Dendritic cell treated with granulocyte-macrophage colony-stimulating factor and Interleukin-4, amounts not matched to agents 40 ng/mL and 50 ng/mL, for 4 days (primary cell): ENCODE data around the gene OGFOD3.
A peak's percentile ranks its signal among the peaks of the same experiment; 100 is the strongest.
"Not testable (repeated sequence)": the region's sequence is repeated elsewhere in the genome, so short reads cannot be mapped to it uniquely, and the experiment has no call there.

ENCODE experiments used
- H3K27ac Mint-ChIP-seq: one replicate; pipeline ENCODE4 v1.8.0; 2022; ENCODE audit warnings: mild to moderate bottlenecking, mixed read lengths
- H3K27me3 Mint-ChIP-seq: one replicate; pipeline ENCODE4 v1.8.0; 2022; ENCODE audit warnings: mild to moderate bottlenecking, mixed read lengths
- H3K36me3 Mint-ChIP-seq: one replicate; pipeline ENCODE4 v1.8.0; 2022; ENCODE audit warnings: low read depth, mixed read lengths
- H3K4me1 Mint-ChIP-seq: one replicate; pipeline ENCODE4 v1.8.0; 2022; ENCODE audit warnings: low read depth, mixed read lengths
- H3K4me3 Mint-ChIP-seq: one replicate; pipeline ENCODE4 v1.8.0; 2022; ENCODE audit warnings: mild to moderate bottlenecking, moderate library complexity, mixed read lengths
- H3K9me3 Mint-ChIP-seq: one replicate; pipeline ENCODE4 v1.8.0; 2022; ENCODE audit warnings: mixed read lengths
- intact Hi-C: fragments of 100-400 bp; cut with micrococcal nuclease; formaldehyde crosslinking; loops from one replicate; pipeline ENCODE4 v1.15.0; 2022

Gene OGFOD3

GRCh38 chr17:82388922-82389283 is 29.5 kb downstream of the OGFOD3 start:
- peaks cover 46% of the 10 kb centered on the region for H3K27me3 Mint-ChIP-seq
- H3K9me3 Mint-ChIP-seq, result no peaks in the 10 kb centered on the region
- intact Hi-C loops, result no loop called here

GRCh38 chr17:82388223-82388921 is 30.0 kb downstream of the OGFOD3 start:
- intact Hi-C loops, result no loop called here
- peaks cover 22% of the 10 kb centered on the region for H3K36me3 Mint-ChIP-seq
- H3K27ac Mint-ChIP-seq, result no peak overlapping the region
- H3K4me3 Mint-ChIP-seq, result no peak overlapping the region
- peaks cover 51% of the 10 kb centered on the region for H3K27me3 Mint-ChIP-seq
- H3K9me3 Mint-ChIP-seq, result no peaks in the 10 kb centered on the region
- H3K4me1 Mint-ChIP-seq, result peaks cover 15% of the 10 kb centered on the region

More at GRCh38 chr17:82388922-82389283, 29.5 kb downstream of the OGFOD3 start:
- no peak overlapping the region for H3K27ac Mint-ChIP-seq
- H3K36me3 Mint-ChIP-seq, result peaks cover 28% of the 10 kb centered on the region
- peaks cover 15% of the 10 kb centered on the region for H3K4me1 Mint-ChIP-seq
- H3K4me3 Mint-ChIP-seq, result no peak overlapping the region

- intact Hi-C loops, result no loop called here
Measured at GRCh38 chr17:82387705-82388106, 30.7 kb downstream of the OGFOD3 start.

GRCh38 chr17:82386881-82387704 is 31.3 kb downstream of the OGFOD3 start:
- Mint-ChIP-seq H3K36me3 (peaks cover 10% of the 10 kb centered on the region), H3K4me3 (no peak overlapping the region)

More at GRCh38 chr17:82387705-82388106, 30.7 kb downstream of the OGFOD3 start:
- Mint-ChIP-seq H3K4me1 (peaks cover 15% of the 10 kb centered on the region), H3K9me3 (no peaks in the 10 kb centered on the region), H3K27me3 (peaks cover 55% of the 10 kb centered on the region), H3K27ac (peak overlapping the region; percentile 4), H3K36me3 (peaks cover 16% of the 10 kb centered on the region), H3K4me3 (no peak overlapping the region)

GRCh38 chr17:82386255-82386831 is 32.0 kb downstream of the OGFOD3 start:
- intact Hi-C loops, result no loop called here
- H3K4me3 Mint-ChIP-seq, result no peak overlapping the region
- H3K27ac Mint-ChIP-seq, result no peak overlapping the region
- H3K4me1 Mint-ChIP-seq, result peaks cover 16% of the 10 kb centered on the region
- H3K36me3 Mint-ChIP-seq, result peaks cover 2% of the 10 kb centered on the region
- H3K27me3 Mint-ChIP-seq, result peaks cover 66% of the 10 kb centered on the region
- H3K9me3 Mint-ChIP-seq, result no peaks in the 10 kb centered on the region

More at GRCh38 chr17:82386881-82387704, 31.3 kb downstream of the OGFOD3 start:
- Mint-ChIP-seq H3K4me1 (peaks cover 15% of the 10 kb centered on the region), H3K27ac (peak overlapping the region; percentile 4), H3K27me3 (peaks cover 60% of the 10 kb centered on the region), H3K9me3 (no peaks in the 10 kb centered on the region)
- intact Hi-C loops, result no loop called here

- H3K36me3 Mint-ChIP-seq, result no peaks in the 10 kb centered on the region
- intact Hi-C loops, result no loop called here
- no peak overlapping the region for H3K4me3 Mint-ChIP-seq
- no peak overlapping the region for H3K27ac Mint-ChIP-seq
- no peaks in the 10 kb centered on the region for H3K9me3 Mint-ChIP-seq
- peaks cover 72% of the 10 kb centered on the region for H3K27me3 Mint-ChIP-seq
- H3K4me1 Mint-ChIP-seq, result peaks cover 21% of the 10 kb centered on the region
Measured at GRCh38 chr17:82385559-82386254, 32.7 kb downstream of the OGFOD3 start.

- no peaks in the 10 kb centered on the region for H3K9me3 Mint-ChIP-seq
- intact Hi-C loops, result no loop called here
Measured at GRCh38 chr17:82384730-82385481, 33.5 kb downstream of the OGFOD3 start.

GRCh38 chr17:82384051-82384729 is 34.2 kb downstream of the OGFOD3 start:
- intact Hi-C loops, result no loop called here
- Mint-ChIP-seq H3K36me3 (no peaks in the 10 kb centered on the region), H3K27me3 (peaks cover 84% of the 10 kb centered on the region), H3K4me1 (peaks cover 27% of the 10 kb centered on the region), H3K9me3 (no peaks in the 10 kb centered on the region), H3K27ac (no peak overlapping the region), H3K4me3 (no peak overlapping the region)

More at GRCh38 chr17:82384730-82385481, 33.5 kb downstream of the OGFOD3 start:
- peaks cover 80% of the 10 kb centered on the region for H3K27me3 Mint-ChIP-seq
- H3K4me3 Mint-ChIP-seq, result no peak overlapping the region
- H3K36me3 Mint-ChIP-seq, result no peaks in the 10 kb centered on the region
- H3K4me1 Mint-ChIP-seq, result peaks cover 24% of the 10 kb centered on the region
- no peak overlapping the region for H3K27ac Mint-ChIP-seq

DNA sequence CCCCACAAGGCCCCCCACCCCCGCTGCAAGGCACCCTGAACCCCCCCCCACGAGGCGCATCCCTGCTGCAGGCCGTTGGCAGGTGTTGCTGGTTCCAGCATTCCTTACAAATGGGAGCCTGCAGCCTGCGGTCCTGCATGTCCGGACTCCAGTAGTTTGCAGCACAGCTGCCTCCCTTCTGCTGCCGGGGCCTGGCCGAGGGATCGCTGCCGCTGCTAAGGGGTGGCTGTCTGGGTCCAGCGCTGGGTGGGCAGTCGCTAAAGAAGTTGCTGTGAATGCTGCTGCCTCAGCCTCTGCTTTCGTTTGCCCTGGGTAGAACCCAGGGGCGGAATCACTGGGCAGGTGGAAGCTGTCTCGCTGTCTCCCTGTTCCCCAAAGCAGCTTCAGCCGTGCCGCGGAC is 35.0 kb downstream of the OGFOD3 start:
- Mint-ChIP-seq H3K27ac (no peak overlapping the region), H3K9me3 (no peaks in the 10 kb centered on the region), H3K27me3 (peaks cover 89% of the 10 kb centered on the region), H3K4me1 (peaks cover 27% of the 10 kb centered on the region), H3K4me3 (no peak overlapping the region), H3K36me3 (no peaks in the 10 kb centered on the region)
- intact Hi-C loops, result no loop called here

DNA sequence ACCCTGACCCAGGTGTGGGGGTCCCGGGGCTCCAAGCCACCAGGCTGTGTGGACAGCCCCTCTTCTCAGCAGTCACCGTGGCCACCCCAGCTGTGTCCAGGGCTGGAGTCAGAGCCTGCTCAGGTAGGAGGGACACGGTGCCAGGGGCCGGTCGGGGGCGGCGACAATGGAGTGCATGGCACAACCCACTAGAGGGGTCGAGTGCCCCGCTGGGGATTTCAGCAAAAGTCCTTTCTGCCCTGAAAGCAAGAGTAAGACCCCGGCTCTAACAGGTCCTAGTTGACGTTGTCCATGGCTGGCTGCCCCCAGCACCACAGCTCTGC is 35.5 kb downstream of the OGFOD3 start:
- peaks cover 89% of the 10 kb centered on the region for H3K27me3 Mint-ChIP-seq

DNA sequence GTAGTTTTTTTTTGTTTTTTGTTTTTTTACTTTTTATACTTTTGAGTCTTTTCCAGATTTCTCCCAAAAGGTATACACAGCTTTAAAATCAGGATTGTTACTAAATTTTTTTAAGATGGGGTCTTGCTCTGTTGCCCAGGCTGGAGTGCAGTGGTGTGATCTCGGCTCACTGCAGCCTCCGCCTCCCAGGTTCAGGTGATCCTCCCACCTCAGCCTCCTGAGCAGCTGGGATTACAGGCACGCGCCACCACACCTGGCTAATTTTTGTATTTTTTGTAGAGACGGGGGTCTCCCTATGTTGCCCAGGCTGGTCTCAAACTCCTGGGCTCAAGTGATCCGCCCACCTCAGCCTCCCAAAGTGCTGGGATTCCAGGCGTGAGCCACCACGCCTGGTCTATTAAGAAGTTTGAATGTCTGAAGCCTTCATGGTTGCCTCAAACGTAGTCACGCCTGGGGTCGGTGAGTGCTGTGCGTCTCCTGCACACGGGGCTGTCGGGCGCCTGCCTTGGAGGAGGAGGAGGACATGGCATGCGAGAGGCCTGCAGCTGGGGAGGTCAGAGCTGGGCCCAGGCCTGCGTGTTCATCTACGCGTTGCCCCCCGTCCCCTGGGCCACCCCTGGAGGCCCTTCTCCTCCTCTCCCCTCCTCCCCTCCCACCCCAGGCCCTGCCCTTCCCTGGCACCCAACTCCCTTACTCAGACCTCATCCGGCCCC is 36.0 kb downstream of the OGFOD3 start:
- Mint-ChIP-seq H3K27me3 (peaks cover 88% of the 10 kb centered on the region), H3K4me1 (peaks cover 17% of the 10 kb centered on the region)
- H3K27ac Mint-ChIP-seq, intact Hi-C loops, H3K36me3 Mint-ChIP-seq, H3K9me3 Mint-ChIP-seq, H3K4me3 Mint-ChIP-seq: not testable (repeated sequence)

More for the DNA sequence above, 35.5 kb downstream of the OGFOD3 start:
- Mint-ChIP-seq H3K36me3 (no peaks in the 10 kb centered on the region), H3K4me3 (no peak overlapping the region), H3K9me3 (no peaks in the 10 kb centered on the region), H3K4me1 (peaks cover 23% of the 10 kb centered on the region), H3K27ac (no peak overlapping the region)
- intact Hi-C loops, result no loop called here

DNA sequence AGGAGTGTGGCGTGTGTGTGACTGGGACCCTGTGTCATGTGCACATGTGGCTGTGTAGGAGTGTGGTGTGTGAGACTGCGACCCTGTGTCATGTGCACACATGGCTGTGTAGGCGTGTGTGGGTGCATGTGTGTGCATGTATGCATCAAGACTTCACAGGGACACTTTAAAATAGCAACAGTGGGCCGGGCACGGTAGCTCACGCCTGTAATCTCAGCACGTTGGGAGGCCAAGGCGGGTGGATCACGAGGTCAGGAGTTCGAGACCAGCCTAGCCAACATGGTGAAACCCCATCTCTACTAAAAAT is 36.7 kb downstream of the OGFOD3 start:
- H3K4me3 Mint-ChIP-seq, intact Hi-C loops, H3K27ac Mint-ChIP-seq, H3K36me3 Mint-ChIP-seq, H3K9me3 Mint-ChIP-seq: not testable (repeated sequence)
- Mint-ChIP-seq H3K27me3 (peaks cover 86% of the 10 kb centered on the region), H3K4me1 (peaks cover 12% of the 10 kb centered on the region)
